ENCODE measurements around the gene ZNF730. TPM values are rescaled to one million over a fixed set of nuclear protein-coding genes. Genes with fewer than 3 reads are reported as not detected.

The ZNF730 gene
- 10.0 TPM for total RNA-seq

DNA sequence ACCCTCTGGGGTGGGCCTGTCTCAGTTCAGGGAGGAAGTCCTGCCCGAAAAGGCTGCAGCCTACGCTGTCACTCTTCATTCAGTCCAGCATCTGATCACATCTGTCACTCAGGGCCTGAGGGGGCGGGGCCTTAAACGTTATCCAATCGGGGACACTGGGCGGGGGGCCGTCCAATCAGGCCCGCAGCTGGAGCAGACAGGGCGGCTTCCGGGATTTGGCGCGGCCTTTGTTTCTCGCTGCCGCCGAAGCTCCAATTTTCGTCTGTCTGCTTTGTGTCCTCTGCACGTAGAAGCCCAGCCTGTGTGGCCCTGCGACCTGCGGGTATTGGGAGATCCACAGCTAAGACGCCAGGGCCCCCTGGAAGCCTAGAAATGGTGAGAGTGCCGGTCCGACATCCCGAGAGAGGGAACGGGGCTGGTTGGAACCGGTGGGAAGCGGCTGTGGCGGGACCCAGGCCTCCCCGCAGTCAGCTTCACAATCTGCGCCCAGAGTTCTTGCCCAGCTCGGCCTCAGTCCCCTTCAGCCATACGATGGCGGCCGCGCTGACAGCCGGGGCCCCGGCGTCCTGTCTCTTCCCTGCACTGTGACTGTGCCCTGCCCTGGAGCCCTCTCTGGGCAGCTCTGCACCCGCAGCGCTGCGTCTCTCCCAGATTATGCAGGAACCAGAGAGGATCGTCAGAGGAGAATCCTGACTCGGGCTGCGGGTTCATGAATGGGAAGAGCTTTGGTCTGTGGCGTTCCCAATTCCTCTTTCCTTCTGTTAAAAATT is at the start of gene ZNF730:
Gene ZNF730 (plus strand): TSS at position 224 of the 770 bp plus-strand sequence. CDS start 149 bp downstream, at position 373.

Other genes with a start within 250 kb of the ZNF730 start
- 0.27 TPM for gene ZNF728, start 113.8 kb upstream of the ZNF730 start, total RNA-seq
- 13.3 TPM for gene ZNF724, start 133.4 kb downstream of the ZNF730 start, total RNA-seq